Germinal center (tissue), 1 donor: ENCODE measurements around the gene NXF1.
"Not testable (repeated sequence)": the region's sequence is repeated elsewhere in the genome, so short reads cannot be mapped to it uniquely, and the experiment has no call there.

Experiments
- DNase-seq: peaks from one replicate; pipeline ENCODE4 v3.0.0; 2012; ENCODE audit warnings: mixed read lengths, low spot score

NXF1 gene

DNA sequence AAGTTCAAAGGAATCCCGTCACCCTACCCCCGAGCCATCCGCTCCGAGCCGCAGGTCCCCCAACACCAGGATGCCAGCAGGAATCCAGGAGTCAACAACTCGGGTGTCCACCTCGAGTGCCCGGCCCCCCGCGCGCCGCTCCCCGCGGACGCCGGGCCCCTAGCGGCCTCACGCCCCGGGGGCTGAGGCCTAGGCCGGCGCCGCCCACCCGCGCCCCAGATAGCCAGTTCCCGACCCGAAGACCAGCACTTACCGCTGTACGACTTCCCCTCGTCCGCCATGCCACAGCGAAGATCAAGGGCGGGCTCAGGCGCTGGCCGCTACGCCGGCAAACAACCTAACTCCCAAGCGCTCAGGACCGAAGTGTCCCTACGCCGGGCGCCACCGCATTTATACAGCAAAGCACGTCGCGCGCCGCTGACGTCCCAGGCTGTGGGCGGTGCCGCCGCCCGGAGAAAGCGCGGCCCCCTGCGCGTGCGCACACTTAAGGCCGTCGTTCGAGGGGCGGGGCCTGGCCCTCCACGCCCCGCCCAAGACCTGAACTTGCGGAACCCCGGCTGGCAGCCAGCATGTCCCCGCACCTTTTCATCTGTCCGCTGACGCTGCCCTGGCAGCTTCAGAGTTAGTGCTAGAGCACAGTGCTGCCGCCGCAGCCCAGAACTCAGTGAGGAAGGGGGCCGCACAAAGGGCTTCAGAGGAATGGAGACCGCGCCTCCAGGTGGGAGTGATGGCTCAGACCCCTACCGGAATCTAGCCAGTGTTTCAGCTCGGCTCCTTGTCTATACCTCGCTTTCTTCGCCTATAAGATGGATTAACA lies at the start of gene NXF1:
TSS of gene NXF1 (minus strand) at position 365 of the 817 bp plus-strand sequence. CDS start at position 281, 84 bp downstream.
- peak; percentile 98 for DNase-seq

DNA sequence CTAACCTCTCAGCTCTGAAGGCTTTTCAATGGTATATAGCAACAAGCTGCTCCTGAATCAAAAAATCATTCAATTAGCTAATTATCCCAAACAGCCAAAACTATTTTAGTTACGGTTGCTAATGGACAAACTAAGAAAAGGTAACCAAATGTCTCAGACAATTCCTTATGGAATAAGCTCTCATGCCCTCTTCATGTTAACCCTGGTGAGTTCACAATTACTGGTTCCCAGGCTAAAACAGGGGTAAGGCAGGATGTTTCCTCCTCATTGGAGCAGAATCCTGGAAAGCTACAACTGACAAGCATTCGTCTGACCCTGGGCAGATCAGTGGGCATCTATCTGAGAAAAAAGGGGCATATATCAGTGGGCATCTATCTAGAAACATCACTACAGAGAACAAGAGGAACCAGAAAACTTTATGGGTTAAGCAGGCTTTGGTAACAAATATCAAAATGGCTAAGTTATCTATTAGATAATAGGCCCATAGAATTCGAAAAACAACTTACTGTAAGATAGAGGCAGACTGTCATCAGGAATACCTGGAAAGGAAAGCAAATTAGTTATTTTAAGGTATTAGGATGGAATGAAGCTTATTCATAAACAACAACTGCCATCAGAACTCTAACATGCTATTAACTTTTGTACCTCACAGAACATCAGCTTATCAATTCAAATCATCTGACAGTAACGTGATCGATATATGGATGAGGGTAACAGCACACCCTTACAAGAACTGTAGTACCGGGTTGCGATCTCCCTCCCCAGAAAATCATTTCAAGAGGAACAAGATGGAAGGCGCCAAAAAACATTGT lies 49.0 kb upstream of the NXF1 start:
- no peak for DNase-seq

DNA sequence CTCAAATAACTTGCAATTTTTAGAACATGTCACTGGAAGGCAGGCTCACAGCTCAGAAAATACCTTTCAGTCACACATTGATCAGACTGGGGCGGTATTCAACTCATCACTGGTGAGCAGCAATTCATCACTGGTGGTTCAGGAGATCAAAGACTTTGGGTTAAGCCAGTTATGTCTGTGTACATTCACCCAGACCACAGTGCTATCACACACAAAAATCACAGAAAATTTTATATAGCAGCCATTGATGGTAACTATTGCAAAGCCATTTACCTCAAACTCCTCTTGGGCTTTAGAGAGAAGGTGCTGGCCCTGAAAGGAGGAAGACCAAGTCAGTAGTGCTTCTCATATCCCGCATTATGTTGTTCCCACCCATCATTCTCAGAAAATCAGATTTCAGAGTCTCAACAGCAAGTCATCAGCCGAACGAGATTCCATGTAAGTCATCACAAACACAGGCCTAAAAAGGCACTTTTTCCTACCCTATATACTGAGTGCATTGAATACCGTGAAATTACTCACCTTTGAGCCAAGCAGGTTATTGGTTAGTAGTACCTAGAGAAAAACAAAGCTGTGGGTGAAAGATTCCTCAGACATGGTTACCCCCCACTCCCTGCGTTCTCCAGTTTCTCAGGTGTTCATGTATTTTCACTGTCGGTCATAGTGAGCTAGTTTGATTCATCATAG lies 48.2 kb upstream of the NXF1 start:
- no peak for DNase-seq

- DNase-seq = no peak
These were observed 47.4 kb upstream of the NXF1 start for GRCh38 chr11:62852523-62853188.

- DNase-seq = no peak
These were observed 46.7 kb upstream of the NXF1 start for GRCh38 chr11:62851807-62852522.

GRCh38 chr11:62850911-62851806 lies 45.9 kb upstream of the NXF1 start:
- no peak for DNase-seq

DNA sequence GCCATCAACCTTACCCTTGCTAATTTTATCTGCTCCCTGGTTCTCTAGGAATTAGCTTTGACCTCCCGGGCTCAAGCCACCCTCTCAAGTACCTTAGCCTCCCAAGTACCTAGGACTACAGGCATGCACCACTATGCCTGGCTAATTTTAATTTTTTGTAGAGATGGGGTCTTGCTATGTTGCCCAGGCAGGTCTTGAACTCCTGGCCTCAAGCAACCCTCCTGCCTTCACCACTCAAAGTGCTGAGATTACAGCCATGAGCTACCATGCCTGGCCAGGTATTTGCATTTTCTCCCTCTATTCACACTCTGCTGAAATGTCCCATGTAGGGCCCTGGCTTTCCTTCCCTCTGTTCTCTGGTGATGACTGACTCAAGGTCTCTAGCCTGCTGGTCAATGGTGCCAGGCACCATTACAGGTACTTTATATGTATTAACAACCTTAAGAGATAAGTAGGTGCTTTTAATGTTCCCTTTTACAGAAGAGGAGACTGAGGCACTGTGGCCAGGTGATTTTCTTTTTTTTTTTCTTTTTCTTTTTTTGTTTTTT lies 42.6 kb upstream of the NXF1 start:
- DNase-seq = no peak

DNA sequence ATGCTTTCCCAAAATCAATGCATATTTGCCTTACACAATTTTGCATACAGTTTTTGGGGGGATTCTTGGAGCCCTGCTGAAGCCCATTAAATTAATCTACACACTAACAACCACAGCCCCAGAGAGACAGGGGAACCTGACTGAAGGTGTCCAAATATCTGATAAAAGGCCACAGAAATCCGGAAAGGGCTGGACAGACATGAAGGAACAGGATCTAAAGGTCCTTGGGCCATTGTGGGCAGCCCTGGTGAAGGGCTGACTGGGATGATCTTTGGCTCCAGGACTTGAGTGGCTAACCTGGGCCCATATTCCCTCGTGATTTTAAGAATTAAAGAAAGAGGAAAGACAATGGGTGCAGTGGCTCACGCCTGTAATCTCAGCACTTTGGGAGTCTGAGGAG lies 40.9 kb upstream of the NXF1 start:
- DNase-seq = no peak

- DNase-seq = no peak
These were observed 38.9 kb upstream of the NXF1 start for GRCh38 chr11:62844154-62844553.

GRCh38 chr11:62843466-62843865 lies 38.2 kb upstream of the NXF1 start:
- no peak for DNase-seq

DNA sequence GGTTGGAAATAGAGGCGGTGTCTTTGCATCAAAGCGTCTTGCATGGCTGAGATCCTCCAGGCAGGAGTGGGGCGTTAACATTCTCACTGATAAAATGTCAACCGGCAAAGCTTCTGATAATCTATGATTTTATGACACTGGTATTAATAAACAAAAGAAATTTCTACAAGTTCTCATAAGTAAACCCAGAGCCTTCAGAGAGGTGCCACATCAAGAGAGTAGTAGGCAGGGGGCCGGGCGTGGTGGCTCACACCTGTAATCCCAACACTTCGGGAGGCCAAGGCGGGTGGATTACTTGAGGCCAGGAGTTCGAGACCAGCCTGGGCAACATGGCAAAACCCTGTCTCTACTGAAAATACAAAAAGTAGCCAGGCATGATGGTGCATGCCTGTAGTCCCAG lies 37.7 kb upstream of the NXF1 start:
- not testable (repeated sequence) for DNase-seq

DNA sequence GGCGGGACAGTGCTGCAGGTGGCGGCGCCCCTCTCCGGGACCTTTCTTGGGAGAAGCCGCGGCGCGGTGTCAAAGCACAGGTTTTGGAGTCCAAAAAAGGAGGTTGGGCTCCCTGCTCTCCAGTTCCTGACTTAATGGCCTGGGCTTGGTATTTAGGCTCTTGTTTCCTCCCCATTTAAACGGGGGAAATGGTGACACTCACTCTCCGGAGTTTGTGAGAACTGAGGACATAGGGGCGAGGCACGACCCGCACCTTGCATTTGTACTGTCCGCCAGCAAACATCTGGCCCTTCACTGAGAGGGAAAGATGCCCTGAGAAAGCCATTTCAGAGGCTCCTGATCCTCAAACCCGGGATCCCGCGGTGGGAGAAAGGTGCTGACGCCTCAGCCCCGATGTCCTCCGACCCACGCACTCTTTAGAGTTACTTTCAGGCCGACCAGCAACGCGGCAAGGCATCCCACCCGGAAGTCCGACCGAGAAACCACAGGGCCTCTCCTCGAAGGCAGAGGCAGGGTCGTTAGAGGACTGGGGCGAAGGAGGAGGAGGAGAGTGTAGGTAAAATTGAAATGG lies 37.0 kb upstream of the NXF1 start:
- peak; percentile 28 for DNase-seq

DNA sequence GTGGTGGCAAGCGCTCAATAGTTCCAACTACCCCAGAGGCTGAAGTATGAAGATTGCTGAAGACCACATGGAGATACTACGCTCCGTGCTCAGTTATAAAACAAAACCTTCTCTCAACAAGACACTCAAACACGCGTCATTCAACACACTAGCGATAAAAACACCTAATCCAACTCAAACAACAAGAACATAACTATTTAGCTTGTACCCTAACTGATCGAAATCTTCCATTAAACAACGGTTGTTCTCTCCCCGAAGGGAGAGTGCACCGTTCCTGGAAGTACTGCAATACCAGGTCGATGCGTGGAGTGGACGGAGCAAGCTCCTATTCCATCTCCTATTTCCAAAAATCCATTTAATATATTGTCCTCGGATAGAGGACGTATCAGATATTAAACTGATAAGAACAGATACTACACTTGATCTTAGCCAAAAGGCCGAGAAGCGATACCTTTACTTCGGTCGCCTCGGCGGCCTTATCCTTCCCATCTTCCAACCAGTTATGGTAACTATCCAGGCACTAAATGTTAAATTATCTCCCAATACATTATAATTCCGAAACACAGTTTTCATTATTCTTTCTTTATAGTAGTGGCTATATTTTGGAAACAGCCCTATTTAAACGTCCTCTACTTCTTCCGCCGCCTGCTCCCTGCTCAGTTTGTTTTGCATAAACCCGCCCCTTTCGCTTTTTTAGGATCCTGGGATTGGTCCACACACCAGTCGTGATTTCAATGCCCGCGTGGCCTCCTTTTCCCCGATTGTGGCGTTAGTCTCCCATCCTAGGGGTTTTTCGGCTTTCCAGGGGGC lies 36.3 kb upstream of the NXF1 start:
- DNase-seq = peak; percentile 95

- peak; percentile 24 for DNase-seq
These were observed 35.6 kb upstream of the NXF1 start for GRCh38 chr11:62840721-62841360.

- peak; percentile 89 for DNase-seq
These were observed 34.1 kb upstream of the NXF1 start, which contains the start of gene WDR74 for GRCh38 chr11:62839050-62839945. Gene WDR74 (minus strand): TSS chr11:62839590. CDS start chr11:62839570, 20 bp downstream.

DNA sequence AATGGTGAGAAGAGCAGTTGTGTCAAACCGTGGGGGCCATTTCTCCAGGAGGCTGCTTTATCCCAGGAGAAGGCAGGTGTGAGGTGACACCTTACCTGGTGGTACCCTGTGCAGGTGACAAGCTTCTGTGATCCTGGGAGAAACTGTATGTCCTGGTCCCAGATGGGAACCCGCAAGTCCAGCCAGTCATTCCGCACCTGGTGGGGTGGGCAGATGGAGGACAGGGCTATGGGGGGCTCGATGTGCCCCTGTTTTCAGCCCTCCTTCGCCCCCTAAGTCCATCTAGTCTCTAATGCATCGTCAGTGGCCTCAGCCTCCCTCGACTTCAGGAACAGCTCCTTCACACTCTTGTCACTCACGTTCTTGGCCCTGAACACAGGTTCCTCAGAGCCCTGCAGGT lies 30.1 kb upstream of the NXF1 start:
- DNase-seq = no peak
